Measurements from ENCODE around the gene TFF2. TPM values are rescaled to one million over a fixed set of nuclear protein-coding genes. Genes with fewer than 3 reads are reported as not detected.

Gene TFF2
- total RNA-seq, 2 experiments from 2014 or later, result not detected

DNA sequence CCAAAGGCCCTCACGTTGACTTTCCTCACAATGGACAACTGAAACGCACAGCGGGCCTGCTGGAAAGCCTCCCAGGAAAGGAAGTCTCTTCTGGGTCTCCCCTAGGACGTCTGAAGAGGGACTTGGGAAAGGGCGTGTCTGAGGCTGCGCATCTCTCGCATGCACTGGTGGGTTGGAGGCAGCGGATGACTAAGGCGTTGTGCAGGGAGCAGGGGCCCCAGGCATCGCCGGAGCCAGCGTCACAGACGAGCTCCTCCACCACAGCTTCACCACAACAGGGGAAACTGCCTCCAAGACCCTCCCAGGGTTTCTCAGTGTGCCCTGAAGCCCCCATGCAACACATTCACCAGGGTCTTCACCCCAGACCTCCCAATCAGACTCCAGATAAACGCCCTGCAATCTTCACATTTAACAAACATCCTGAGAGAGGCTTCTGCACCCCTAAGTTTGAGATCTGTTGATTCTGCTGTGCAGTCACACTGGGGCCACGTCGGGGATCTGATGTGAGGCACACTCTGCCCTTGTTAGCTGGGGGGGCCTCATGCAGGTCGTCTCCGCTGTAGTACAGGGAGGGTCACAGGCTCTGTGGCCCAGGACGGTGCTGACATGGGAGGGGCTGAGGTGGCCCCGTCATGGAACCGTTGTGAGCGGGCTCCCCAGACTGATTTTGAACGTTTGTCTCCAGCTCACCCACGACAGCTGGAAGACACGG is 22.6 kb upstream of the TFF2 start:
- peaks cover 5% of the 10 kb centered on the region for H3K4me1 Mint-ChIP-seq (ENCODE audit: low read depth)
- Histone ChIP-seq H3K36me3 (ENCODE audit: insufficient read depth, low read length) (no peaks in the 10 kb centered on the region), H3K27me3 (ENCODE audit: control insufficient read depth in 1 of 2, insufficient read depth in 2 of 2, low read length in 2 of 2) (no peaks in the 10 kb centered on the region), H3K27ac (ENCODE audit: low read depth in 1 of 2, low read length in 2 of 2) (no peak overlapping the region), H3K9me3 (ENCODE audit: control insufficient read depth in 1 of 2, insufficient read depth in 1 of 2, low read length in 2 of 2) (no peaks in the 10 kb centered on the region), H3K4me3 (ENCODE audit: low read length) (no peak overlapping the region), H3K4me1 (ENCODE audit: insufficient read depth, low read length) (peaks cover 6% of the 10 kb centered on the region)
- intact Hi-C loops (cut with DNase I, micrococcal nuclease), result loop anchor here in 1 of 2 experiments (10.0 kb wide), 1 partner anchor 51 kb away; no protein-coding TSS in a partner anchor
- no peaks in the 10 kb centered on the region for H3K27me3 Mint-ChIP-seq
- ATAC-seq (ENCODE audit: poor library complexity) (no peak), DNase-seq (peak in 2 of 14 experiments; percentile 12 to 16)
- H3K9me3 Mint-ChIP-seq, result no peaks in the 10 kb centered on the region
- H3K27ac Mint-ChIP-seq, result no peak overlapping the region
- CTCF ChIA-PET, result no interaction called here
- no peak overlapping the region for H3K4me3 Mint-ChIP-seq
- TF ChIP-seq, protein P1, sequence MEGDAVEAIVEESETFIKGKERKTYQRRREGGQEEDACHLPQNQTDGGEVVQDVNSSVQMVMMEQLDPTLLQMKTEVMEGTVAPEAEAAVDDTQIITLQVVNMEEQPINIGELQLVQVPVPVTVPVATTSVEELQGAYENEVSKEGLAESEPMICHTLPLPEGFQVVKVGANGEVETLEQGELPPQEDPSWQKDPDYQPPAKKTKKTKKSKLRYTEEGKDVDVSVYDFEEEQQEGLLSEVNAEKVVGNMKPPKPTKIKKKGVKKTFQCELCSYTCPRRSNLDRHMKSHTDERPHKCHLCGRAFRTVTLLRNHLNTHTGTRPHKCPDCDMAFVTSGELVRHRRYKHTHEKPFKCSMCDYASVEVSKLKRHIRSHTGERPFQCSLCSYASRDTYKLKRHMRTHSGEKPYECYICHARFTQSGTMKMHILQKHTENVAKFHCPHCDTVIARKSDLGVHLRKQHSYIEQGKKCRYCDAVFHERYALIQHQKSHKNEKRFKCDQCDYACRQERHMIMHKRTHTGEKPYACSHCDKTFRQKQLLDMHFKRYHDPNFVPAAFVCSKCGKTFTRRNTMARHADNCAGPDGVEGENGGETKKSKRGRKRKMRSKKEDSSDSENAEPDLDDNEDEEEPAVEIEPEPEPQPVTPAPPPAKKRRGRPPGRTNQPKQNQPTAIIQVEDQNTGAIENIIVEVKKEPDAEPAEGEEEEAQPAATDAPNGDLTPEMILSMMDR (IDR thresholded peaks at IDR 0.05), result no peak
- POLR2A ChIA-PET, result interaction anchor here (1.0 kb wide), 1 partner anchor 30 kb away, joined by 3 read pairs; the partner anchor contains the start of gene UBASH3A
- no peaks in the 10 kb centered on the region for H3K36me3 Mint-ChIP-seq (ENCODE audit: low read depth)

DNA sequence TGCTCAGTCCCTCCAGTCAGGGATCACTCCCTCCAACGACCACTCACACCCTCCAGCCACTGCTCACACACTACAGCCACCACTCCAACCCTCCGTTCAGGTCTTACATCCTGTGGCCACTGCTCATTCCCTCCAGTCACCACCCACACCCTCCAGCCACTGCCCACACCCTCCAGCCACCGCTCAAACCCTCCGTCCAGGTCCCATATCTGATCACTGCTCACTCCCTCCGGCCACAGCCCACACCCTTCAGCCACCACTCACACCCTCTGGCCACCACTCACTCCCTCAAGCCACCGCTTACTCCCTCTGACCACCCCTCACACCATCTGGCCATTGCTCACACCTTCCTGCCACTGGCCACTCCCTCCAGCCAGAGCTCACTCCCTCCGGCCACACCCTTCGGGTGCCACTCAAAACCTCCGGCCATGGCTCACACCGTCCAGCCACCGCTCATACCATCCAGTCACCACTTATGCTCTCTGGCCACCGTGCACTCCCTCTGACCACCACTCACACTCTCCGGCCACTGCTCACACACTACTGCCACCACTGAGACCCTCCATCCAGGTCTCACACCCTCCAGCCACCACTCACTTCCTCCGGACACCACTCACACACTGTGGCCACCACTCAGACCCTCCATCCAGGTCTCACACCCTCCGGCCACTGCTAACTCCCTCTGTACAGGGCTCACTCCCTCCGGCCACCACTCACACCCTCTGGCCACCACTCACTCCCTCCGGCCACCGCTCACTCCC is 20.3 kb upstream of the TFF2 start:
- intact Hi-C loops (cut with DNase I, micrococcal nuclease), result loop anchor here in 1 of 2 experiments (10.0 kb wide), 1 partner anchor 54 kb away; no protein-coding TSS in a partner anchor
- POLR2A ChIA-PET, result no interaction called here
- no peak overlapping the region for H3K27ac Mint-ChIP-seq

DNA sequence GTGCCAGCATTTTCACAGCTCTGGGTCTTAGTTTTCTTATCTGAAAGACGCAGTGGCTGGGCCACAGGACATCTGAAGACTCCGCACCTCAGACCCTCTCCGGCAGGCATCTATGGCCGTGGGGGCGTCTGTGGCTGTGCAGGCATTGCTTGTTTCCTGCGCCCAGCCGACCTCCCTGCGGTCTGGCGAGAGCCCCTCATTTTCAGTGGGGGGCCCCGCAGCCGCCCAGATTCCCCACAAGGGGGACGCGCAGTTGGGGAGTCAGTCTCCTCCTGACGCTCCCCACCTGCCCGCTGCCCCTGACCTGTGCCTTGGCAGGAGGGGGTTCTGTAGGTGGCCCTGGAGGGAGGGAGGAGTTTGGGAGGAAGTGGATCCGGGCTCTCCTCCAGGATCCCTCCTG is 19.0 kb upstream of the TFF2 start:
- DNase-seq (no peak), ATAC-seq (ENCODE audit: poor library complexity) (no peak)
- Mint-ChIP-seq H3K27ac (no peak overlapping the region), H3K4me3 (no peak overlapping the region), H3K4me1 (ENCODE audit: low read depth) (peaks cover 5% of the 10 kb centered on the region), H3K9me3 (no peaks in the 10 kb centered on the region), H3K36me3 (ENCODE audit: low read depth) (no peaks in the 10 kb centered on the region), H3K27me3 (no peaks in the 10 kb centered on the region)
- H3K9me3 ChIP-seq (ENCODE audit: control insufficient read depth in 1 of 2, insufficient read depth in 1 of 2, low read length in 2 of 2), result no peaks in the 10 kb centered on the region
- no peak overlapping the region for H3K4me3 ChIP-seq (ENCODE audit: low read length)
- ChIA-PET POLR2A (no interaction called here), CTCF (no interaction called here)
- H3K4me1 ChIP-seq (ENCODE audit: insufficient read depth, low read length), result peaks cover 2% of the 10 kb centered on the region
- no peak overlapping the region for H3K27ac ChIP-seq (ENCODE audit: low read depth in 1 of 2, low read length in 2 of 2)
- TF ChIP-seq, protein P1 (IDR thresholded peaks at IDR 0.05), result no peak
- H3K27me3 ChIP-seq (ENCODE audit: control insufficient read depth in 1 of 2, insufficient read depth in 2 of 2, low read length in 2 of 2), result no peaks in the 10 kb centered on the region
- intact Hi-C loops (cut with DNase I, micrococcal nuclease), result loop anchor here in 1 of 2 experiments (10.0 kb wide), 1 partner anchor 55 kb away; no protein-coding TSS in a partner anchor
- no peaks in the 10 kb centered on the region for H3K36me3 ChIP-seq (ENCODE audit: insufficient read depth, low read length)

More for the DNA sequence above, 20.3 kb upstream of the TFF2 start:
- TF ChIP-seq, protein P1 (IDR thresholded peaks at IDR 0.05), result no peak
- Histone ChIP-seq H3K36me3 (ENCODE audit: insufficient read depth, low read length) (no peaks in the 10 kb centered on the region), H3K27me3 (ENCODE audit: control insufficient read depth in 1 of 2, insufficient read depth in 2 of 2, low read length in 2 of 2) (no peaks in the 10 kb centered on the region), H3K9me3 (ENCODE audit: control insufficient read depth in 1 of 2, insufficient read depth in 1 of 2, low read length in 2 of 2) (no peaks in the 10 kb centered on the region), H3K4me3 (ENCODE audit: low read length) (no peak overlapping the region), H3K27ac (ENCODE audit: low read depth in 1 of 2, low read length in 2 of 2) (no peak overlapping the region), H3K4me1 (ENCODE audit: insufficient read depth, low read length) (peaks cover 6% of the 10 kb centered on the region)
- H3K9me3 Mint-ChIP-seq, result no peaks in the 10 kb centered on the region
- CTCF ChIA-PET, result no interaction called here
- H3K4me1 Mint-ChIP-seq (ENCODE audit: low read depth), result peaks cover 5% of the 10 kb centered on the region
- H3K4me3 Mint-ChIP-seq, result no peak overlapping the region
- no peaks in the 10 kb centered on the region for H3K36me3 Mint-ChIP-seq (ENCODE audit: low read depth)
- DNase-seq (no peak), ATAC-seq (ENCODE audit: poor library complexity) (no peak)
- no peaks in the 10 kb centered on the region for H3K27me3 Mint-ChIP-seq

Measured in CD4-positive, alpha-beta T cell (primary cell).